ENCODE measurements around the gene ZNF587.

GRCh38 chr19:57829316-57829715, 20.3 kb upstream of the ZNF587 start:
- TF ChIP-seq CTCF (IDR thresholded peaks at IDR 0.05) (no peak), POLR2A (IDR thresholded peaks at IDR 0.05) (no peak)
